GM12874 (cell line): Measurements from ENCODE around the gene TEAD1.

Experiments
- TF ChIP-seq, protein P1 (sequence below): IDR thresholded peaks from 2 replicates; pipeline ENCODE4 v1.5.1; 2011; ENCODE audit warnings: low read depth, mild to moderate bottlenecking, control low read depth, low read length, moderate library complexity; ENCODE audit not compliant: insufficient read depth

TEAD1 gene

DNA sequence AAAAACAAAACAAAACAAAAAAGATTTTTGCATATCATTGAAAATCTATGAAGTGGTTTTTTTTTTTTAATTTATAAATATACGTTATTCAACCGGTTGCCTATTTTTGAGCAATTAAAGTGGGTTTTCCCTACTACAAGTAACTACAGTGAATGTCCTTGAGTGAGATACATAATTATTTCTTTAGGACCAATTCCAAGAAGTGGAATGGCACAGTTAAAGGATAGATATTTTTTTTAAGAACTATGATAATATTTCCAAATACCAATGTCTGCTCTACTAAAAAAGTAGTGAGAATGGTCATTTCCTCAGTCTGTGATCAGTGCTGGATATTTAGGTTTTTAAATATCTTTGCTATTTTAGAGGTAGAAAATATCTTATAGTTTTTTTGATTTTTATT, 118.8 kb downstream of the TEAD1 start:
- TF ChIP-seq, protein P1, sequence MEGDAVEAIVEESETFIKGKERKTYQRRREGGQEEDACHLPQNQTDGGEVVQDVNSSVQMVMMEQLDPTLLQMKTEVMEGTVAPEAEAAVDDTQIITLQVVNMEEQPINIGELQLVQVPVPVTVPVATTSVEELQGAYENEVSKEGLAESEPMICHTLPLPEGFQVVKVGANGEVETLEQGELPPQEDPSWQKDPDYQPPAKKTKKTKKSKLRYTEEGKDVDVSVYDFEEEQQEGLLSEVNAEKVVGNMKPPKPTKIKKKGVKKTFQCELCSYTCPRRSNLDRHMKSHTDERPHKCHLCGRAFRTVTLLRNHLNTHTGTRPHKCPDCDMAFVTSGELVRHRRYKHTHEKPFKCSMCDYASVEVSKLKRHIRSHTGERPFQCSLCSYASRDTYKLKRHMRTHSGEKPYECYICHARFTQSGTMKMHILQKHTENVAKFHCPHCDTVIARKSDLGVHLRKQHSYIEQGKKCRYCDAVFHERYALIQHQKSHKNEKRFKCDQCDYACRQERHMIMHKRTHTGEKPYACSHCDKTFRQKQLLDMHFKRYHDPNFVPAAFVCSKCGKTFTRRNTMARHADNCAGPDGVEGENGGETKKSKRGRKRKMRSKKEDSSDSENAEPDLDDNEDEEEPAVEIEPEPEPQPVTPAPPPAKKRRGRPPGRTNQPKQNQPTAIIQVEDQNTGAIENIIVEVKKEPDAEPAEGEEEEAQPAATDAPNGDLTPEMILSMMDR: no peak

DNA sequence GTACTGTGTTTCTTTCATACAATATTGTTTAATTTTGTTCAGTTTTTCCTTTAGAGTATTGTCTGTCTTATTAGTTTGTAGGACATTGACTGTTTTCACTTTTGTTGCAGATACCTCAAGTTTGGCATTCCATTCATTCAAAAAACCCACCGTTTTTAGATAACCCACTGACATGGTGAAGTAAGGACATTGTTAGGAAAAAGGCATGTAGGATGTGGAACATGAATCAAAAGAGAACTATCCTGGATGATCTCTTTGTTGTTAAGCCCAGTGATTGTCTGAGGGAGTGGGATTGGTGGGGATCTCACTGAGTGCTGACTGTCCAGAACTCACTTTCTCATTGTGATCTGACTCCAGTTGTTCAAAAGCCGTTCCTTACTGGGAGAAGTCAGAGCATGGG, 119.3 kb downstream of the TEAD1 start:
- TF ChIP-seq, protein P1: no peak

DNA sequence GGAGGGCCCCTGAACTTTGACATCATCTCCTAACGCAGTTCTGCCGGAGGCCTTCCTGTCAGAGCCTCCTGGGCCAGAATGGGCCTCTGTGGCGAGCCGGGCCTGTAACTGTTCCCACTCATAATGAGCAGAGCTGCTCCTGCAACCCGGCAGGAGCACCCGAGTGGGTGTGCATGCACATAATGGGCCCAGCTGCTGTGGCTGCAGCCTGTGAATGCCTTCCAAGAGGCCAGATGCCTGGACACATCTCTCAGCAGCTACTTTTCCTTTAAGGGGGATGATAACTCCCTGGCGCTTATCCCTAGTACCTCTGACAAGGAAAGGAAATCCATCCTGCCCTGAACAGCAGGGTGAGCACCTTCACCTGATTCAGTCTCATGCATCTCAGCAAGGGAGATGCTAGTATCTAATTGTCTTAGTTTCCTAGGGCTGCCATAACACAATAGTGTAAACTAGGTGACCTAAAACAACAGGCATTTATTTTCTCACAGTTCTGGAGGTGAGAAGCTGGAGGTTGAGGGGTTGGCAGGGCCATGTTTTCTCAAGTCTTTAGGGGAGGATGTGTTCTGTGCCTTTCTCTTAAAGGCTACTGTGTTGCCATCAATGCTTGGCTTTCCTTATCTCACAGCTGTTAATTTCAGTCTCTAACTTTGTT, 120.5 kb downstream of the TEAD1 start:
- TF ChIP-seq, protein P1: no peak

- TF ChIP-seq, protein P1: no peak
Measured at GRCh38 chr11:12797996-12798395, 123.8 kb downstream of the TEAD1 start.

GRCh38 chr11:12798609-12799011, 124.4 kb downstream of the TEAD1 start:
- TF ChIP-seq, protein P1: no peak

- TF ChIP-seq, protein P1: no peak
Measured at GRCh38 chr11:12799334-12799835, 125.2 kb downstream of the TEAD1 start.

- TF ChIP-seq, protein P1: no peak
Measured at GRCh38 chr11:12800032-12800671, 125.9 kb downstream of the TEAD1 start.
